ENCODE results near the gene LYAR.

DNA sequence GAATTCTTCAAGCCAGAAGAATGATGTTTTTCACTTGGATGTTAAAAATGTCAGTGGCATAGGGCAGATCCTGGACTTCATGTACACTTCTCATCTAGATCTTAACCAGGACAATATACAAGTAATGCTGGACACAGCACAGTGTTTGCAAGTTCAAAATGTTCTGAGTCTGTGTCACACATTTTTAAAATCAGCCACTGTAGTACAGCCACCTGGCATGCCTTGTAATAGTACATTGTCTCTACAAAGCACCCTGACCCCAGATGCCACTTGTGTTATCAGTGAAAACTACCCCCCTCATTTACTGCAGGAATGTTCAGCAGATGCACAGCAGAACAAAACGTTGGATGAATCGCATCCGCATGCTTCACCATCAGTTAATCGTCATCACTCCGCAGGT, 12.0 kb upstream of the LYAR start:
- no peak for TF ChIP-seq ZFP30 (CRISPR knock-in tag; IDR thresholded peaks at IDR 0.05)
- TF ChIP-seq OSR1 (CRISPR knock-in tag; IDR thresholded peaks at IDR 0.05) = no peak
- TF ChIP-seq ZC3H10 (CRISPR knock-in tag; IDR thresholded peaks at IDR 0.05) = no peak
- TF ChIP-seq ZFP3 (CRISPR knock-in tag; IDR thresholded peaks at IDR 0.05) = no peak
- TF ChIP-seq RARB (CRISPR knock-in tag; IDR thresholded peaks at IDR 0.05) = no peak
